GM20431 (cell line): ENCODE data around the gene SIDT2.
"Not testable (repeated sequence)": the region's sequence is repeated elsewhere in the genome, so short reads cannot be mapped to it uniquely, and the experiment has no call there.

Source experiments
- in situ Hi-C: fragments of 300-500 bp; cut with MseI, MboI; formaldehyde crosslinking; loops from one replicate; pipeline ENCODE4 v1.15.0; 2020; ENCODE audit warnings: low sequenced_read_pairs; ENCODE audit not compliant: unreplicated experiment

Gene SIDT2

GRCh38 chr11:117178210-117179034 lies at the start of gene SIDT2:
TSS of gene SIDT2 (plus strand) at chr11:117178743. CDS start at chr11:117179264, 521 bp downstream.
- in situ Hi-C loops = no loop called here

GRCh38 chr11:117130396-117130795 lies 48.1 kb upstream of the SIDT2 start:
- in situ Hi-C loops = not testable (repeated sequence)

- in situ Hi-C loops = no loop called here
Observed at GRCh38 chr11:117130879-117131278, 47.7 kb upstream of the SIDT2 start.

GRCh38 chr11:117134431-117134830 lies 44.1 kb upstream of the SIDT2 start:
- in situ Hi-C loops = no loop called here

GRCh38 chr11:117134979-117135378 lies 43.6 kb upstream of the SIDT2 start:
- in situ Hi-C loops = not testable (repeated sequence)

- in situ Hi-C loops = not testable (repeated sequence)
Observed at GRCh38 chr11:117137223-117138086, 41.1 kb upstream of the SIDT2 start.

GRCh38 chr11:117143390-117143789 lies 35.2 kb upstream of the SIDT2 start:
- in situ Hi-C loops = no loop called here

GRCh38 chr11:117143871-117144476 lies 34.6 kb upstream of the SIDT2 start, which contains the start of gene PAFAH1B2:
TSS of gene PAFAH1B2 (plus strand) at chr11:117144287. CDS start at chr11:117152448, 8,161 bp downstream.
- in situ Hi-C loops = no loop called here

- in situ Hi-C loops = no loop called here
Observed at GRCh38 chr11:117144477-117145392, 33.8 kb upstream of the SIDT2 start.

- in situ Hi-C loops = no loop called here
Observed at GRCh38 chr11:117145393-117145761, 33.2 kb upstream of the SIDT2 start.

- in situ Hi-C loops = no loop called here
Observed at GRCh38 chr11:117146521-117146920, 32.0 kb upstream of the SIDT2 start.

GRCh38 chr11:117152066-117152465 lies 26.5 kb upstream of the SIDT2 start:
- in situ Hi-C loops = no loop called here

GRCh38 chr11:117154468-117154867 lies 24.1 kb upstream of the SIDT2 start:
- in situ Hi-C loops = no loop called here

GRCh38 chr11:117157507-117157906 lies 21.0 kb upstream of the SIDT2 start:
- in situ Hi-C loops = no loop called here

GRCh38 chr11:117159892-117160291 lies 18.7 kb upstream of the SIDT2 start:
- in situ Hi-C loops = no loop called here

- in situ Hi-C loops = no loop called here
Observed at GRCh38 chr11:117160826-117161225, 17.7 kb upstream of the SIDT2 start.

- in situ Hi-C loops = no loop called here
Observed at GRCh38 chr11:117166491-117166890, 12.1 kb upstream of the SIDT2 start.

GRCh38 chr11:117169736-117170135 lies 8.8 kb upstream of the SIDT2 start:
- in situ Hi-C loops = no loop called here

- in situ Hi-C loops = no loop called here
Observed at GRCh38 chr11:117170210-117170609, 8.3 kb upstream of the SIDT2 start.

- in situ Hi-C loops = no loop called here
Observed at GRCh38 chr11:117171007-117171403, 7.5 kb upstream of the SIDT2 start.
